ENCODE results near the gene TTC36. TPM values are rescaled to one million over a fixed set of nuclear protein-coding genes. Genes with fewer than 3 reads are reported as not detected.
"Not testable (repeated sequence)": the region's sequence is repeated elsewhere in the genome, so short reads cannot be mapped to it uniquely, and the experiment has no call there.

TTC36 gene
- total and polyA plus RNA-seq, 2 experiments from 2014 or later, result 3.1 to 4.9 TPM

DNA sequence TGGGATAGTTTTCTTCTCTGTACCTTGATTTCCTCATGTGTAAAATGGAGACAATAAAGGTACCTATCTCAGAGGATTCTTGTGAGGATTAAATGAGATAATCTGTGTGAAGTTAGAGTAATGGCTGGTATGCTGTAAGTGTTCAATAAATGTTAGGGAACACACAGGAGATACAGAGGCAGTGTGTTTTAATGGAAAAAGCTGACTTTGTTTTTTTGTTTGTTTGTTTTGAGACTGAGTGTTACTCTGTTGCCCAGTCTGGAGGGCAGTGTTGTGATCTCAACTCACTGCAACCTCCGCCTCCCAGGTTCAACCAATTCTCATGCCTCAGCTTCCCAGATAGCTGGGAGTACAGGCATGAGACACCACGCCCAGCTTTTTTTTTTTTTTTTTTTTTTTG is 42.4 kb downstream of the TTC36 start:
- Histone ChIP-seq H3K4me1 (ENCODE audit: insufficient read depth) (peaks cover 11% of the 10 kb centered on the region), H2AFZ (no peak overlapping the region), H3K36me3 (replicated peaks; ENCODE audit: insufficient read depth, low read depth) (no peaks in the 10 kb centered on the region), H3K79me2 (peaks cover 41% of the 10 kb centered on the region), H3K4me3 (no peak overlapping the region), H3K9me3 (ENCODE audit: low read depth) (no peaks in the 10 kb centered on the region), H3K27ac (no peak overlapping the region), H4K20me1 (ENCODE audit: insufficient read depth, poor library complexity, severe bottlenecking) (peaks cover 15% of the 10 kb centered on the region), H3K4me2 (no peak overlapping the region), H3K9me2 (replicated peaks; ENCODE audit: insufficient read depth) (no peaks in the 10 kb centered on the region), H3K27me3 (no peaks in the 10 kb centered on the region)
- TF ChIP-seq, protein P1, sequence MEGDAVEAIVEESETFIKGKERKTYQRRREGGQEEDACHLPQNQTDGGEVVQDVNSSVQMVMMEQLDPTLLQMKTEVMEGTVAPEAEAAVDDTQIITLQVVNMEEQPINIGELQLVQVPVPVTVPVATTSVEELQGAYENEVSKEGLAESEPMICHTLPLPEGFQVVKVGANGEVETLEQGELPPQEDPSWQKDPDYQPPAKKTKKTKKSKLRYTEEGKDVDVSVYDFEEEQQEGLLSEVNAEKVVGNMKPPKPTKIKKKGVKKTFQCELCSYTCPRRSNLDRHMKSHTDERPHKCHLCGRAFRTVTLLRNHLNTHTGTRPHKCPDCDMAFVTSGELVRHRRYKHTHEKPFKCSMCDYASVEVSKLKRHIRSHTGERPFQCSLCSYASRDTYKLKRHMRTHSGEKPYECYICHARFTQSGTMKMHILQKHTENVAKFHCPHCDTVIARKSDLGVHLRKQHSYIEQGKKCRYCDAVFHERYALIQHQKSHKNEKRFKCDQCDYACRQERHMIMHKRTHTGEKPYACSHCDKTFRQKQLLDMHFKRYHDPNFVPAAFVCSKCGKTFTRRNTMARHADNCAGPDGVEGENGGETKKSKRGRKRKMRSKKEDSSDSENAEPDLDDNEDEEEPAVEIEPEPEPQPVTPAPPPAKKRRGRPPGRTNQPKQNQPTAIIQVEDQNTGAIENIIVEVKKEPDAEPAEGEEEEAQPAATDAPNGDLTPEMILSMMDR (IDR thresholded peaks at IDR 0.05; ENCODE audit: poor library complexity), result no peak
- DNase-seq (ENCODE audit: low spot score), result no peak
- WGBS (ENCODE audit: low lambda C conversion rate, missing lambda C conversion rate), result 79% methylated on average over 2 of the region's 2 CpGs

DNA sequence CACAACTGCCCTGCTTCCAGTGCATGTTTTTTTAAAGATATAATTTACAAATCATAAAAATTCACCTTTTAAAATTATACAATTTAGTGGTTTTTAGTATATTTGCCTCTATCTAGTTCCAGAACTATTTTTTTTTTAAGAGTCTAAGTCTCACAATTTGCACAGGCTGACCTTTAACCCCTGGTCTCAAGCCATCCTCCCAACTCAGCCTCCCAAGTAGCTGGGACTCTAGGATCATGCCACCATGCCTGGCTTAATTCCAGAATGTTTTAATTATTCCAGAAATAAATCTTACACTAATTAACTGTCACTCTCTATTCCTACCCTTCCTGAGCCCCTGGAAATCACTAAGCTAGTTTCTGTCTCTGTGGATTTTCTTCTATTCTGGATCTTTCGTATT is 43.5 kb downstream of the TTC36 start:
- 100% methylated on average over 1 of the region's 1 CpG for WGBS (ENCODE audit: low lambda C conversion rate, missing lambda C conversion rate)
- Histone ChIP-seq H3K4me1 (ENCODE audit: insufficient read depth) (peaks cover 13% of the 10 kb centered on the region), H3K36me3 (replicated peaks; ENCODE audit: insufficient read depth, low read depth) (no peaks in the 10 kb centered on the region), H3K9me3 (ENCODE audit: low read depth) (no peaks in the 10 kb centered on the region), H2AFZ (peak overlapping the region; percentile 58), H4K20me1 (ENCODE audit: insufficient read depth, poor library complexity, severe bottlenecking) (peaks cover 26% of the 10 kb centered on the region), H3K27me3 (no peaks in the 10 kb centered on the region), H3K9me2 (replicated peaks; ENCODE audit: insufficient read depth) (no peaks in the 10 kb centered on the region), H3K4me3 (no peak overlapping the region), H3K79me2 (peaks cover 48% of the 10 kb centered on the region), H3K27ac (no peak overlapping the region), H3K4me2 (no peak overlapping the region)
- TF ChIP-seq, protein P1 (IDR thresholded peaks at IDR 0.05; ENCODE audit: poor library complexity), result no peak
- no peak for TF ChIP-seq EZH2 (IDR thresholded peaks at IDR 0.05; ENCODE audit: borderline replicate concordance)
- TF ChIP-seq EZH2phosphoT487 (IDR thresholded peaks at IDR 0.05; ENCODE audit: low read depth, severe bottlenecking, unreplicated experiment), result no peak
- no peak for DNase-seq (ENCODE audit: low spot score)

DNA sequence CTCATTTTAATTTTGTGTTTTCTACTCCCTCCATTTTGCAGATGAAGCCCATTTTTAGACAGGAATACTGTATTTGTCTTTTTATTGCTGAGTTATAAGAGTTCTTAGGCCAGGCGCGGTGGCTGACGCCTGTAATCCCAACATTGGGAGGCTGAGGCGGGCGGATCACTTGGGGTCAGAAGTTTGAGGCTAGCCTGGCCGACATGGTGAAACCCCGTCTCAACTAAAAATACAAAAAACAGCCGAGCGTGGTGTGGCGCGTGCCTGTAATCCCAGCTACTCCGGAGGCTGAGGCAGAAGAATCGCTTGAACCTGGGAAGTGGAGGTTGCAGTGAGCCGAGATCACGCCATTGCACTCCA is 44.4 kb downstream of the TTC36 start:
- peak overlapping the region; percentile 58 for H2AFZ ChIP-seq
- DNase-seq (ENCODE audit: low spot score), result peak; percentile 26
- whole genome bisulfite sequencing (ENCODE audit: low lambda C conversion rate, missing lambda C conversion rate), result 9% methylated on average over 14 of the region's 15 CpGs
- peak overlapping the region; percentile 86 for H3K4me2 ChIP-seq
- peaks cover 57% of the 10 kb centered on the region for H3K79me2 ChIP-seq
- not testable (repeated sequence) for H3K9me2 ChIP-seq (replicated peaks; ENCODE audit: insufficient read depth); H3K9me3 ChIP-seq (ENCODE audit: low read depth); H3K27me3 ChIP-seq; H3K36me3 ChIP-seq (replicated peaks; ENCODE audit: insufficient read depth, low read depth)
- peaks cover 13% of the 10 kb centered on the region for H3K4me1 ChIP-seq (ENCODE audit: insufficient read depth)
- H3K4me3 ChIP-seq, result peak overlapping the region; percentile 99
- H4K20me1 ChIP-seq (ENCODE audit: insufficient read depth, poor library complexity, severe bottlenecking), result peaks cover 35% of the 10 kb centered on the region
- peak overlapping the region; percentile 100 for H3K27ac ChIP-seq

DNA sequence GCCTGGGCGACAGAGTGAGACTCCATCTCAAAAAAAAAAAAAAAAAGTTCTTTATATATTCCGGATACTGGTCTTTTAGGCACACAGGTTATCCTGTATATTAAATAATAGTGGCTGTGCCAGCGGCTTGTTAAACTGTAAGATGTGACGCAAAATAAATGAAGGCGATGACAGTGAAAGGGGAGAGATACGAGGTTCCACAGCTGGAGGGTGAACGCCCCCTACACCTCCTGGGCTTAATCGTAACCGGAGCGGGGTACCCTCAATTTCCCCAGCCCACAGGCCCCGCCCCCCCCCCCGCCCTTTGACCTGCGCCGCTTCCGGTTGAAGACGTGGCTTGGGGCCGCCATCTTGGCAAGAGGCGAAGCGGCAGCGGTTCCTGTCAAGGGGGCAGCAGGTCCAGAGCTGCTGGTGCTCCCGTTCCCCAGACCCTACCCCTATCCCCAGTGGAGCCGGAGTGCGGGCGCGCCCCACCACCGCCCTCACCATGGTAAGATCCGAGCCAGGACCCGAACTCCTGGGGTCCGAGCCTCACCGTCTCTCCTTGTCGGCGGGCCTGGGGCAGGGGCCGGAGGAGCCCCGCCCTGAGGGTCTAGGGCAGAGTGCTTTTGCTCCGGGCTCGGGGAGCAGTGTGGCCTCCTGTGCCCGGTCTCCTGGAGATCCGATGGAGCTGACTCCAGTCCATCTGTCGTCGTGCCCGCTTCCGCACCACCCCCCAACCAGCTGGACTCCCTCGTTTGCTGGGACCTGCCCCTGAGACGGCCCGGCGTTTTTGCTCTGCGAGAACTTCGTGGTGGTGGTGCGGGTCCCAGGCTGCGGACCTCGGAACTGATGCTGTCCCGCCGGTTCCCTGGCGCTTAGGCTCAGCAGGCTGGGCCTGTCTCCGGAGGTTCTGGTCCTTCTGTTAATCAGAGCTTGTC is 45.0 kb downstream of the TTC36 start, which contains the start of gene ARCN1:
ARCN1 (plus strand) TSS at position 349 of the 920 bp plus-strand sequence; CDS start at position 488, 139 bp downstream.
- H2AFZ ChIP-seq, result peak within 1 kb of the TSS; percentile 61
- TF ChIP-seq EZH2phosphoT487 (IDR thresholded peaks at IDR 0.05; ENCODE audit: low read depth, severe bottlenecking, unreplicated experiment) (no peak), EZH2 (IDR thresholded peaks at IDR 0.05; ENCODE audit: borderline replicate concordance) (no peak)
- TF ChIP-seq, protein P1 (IDR thresholded peaks at IDR 0.05; ENCODE audit: poor library complexity), result no peak
- no peaks in the 10 kb centered on the region for H3K9me2 ChIP-seq (replicated peaks; ENCODE audit: insufficient read depth)
- peaks cover 64% of the 10 kb centered on the region for H3K79me2 ChIP-seq
- under 1% methylated on average over 54 of the region's 55 CpGs for WGBS (ENCODE audit: low lambda C conversion rate, missing lambda C conversion rate)
- H3K36me3 ChIP-seq (replicated peaks; ENCODE audit: insufficient read depth, low read depth), result no peaks in the 10 kb centered on the region
- H3K4me3 ChIP-seq, result peak within 1 kb of the TSS; percentile 99
- H3K9me3 ChIP-seq (ENCODE audit: low read depth), result no peaks in the 10 kb centered on the region
- peak within 1 kb of the TSS; percentile 100 for H3K27ac ChIP-seq
- peak within 1 kb of the TSS; percentile 86 for H3K4me2 ChIP-seq
- H4K20me1 ChIP-seq (ENCODE audit: insufficient read depth, poor library complexity, severe bottlenecking), result peaks cover 41% of the 10 kb centered on the region
- no peaks in the 10 kb centered on the region for H3K27me3 ChIP-seq
- peak; percentile 90 for DNase-seq (ENCODE audit: low spot score)
- H3K4me1 ChIP-seq (ENCODE audit: insufficient read depth), result peaks cover 13% of the 10 kb centered on the region
